Gastrocnemius medialis (tissue), 4 donors: ENCODE data around the gene KRTAP10-2. TPM values are rescaled to one million over a fixed set of nuclear protein-coding genes. Genes with fewer than 3 reads are reported as not detected.

Experiments used
- ATAC-seq, 2 donors: fragments of 150-250 bp; one replicate each; pipeline ENCODE4 v1.9.1; 2016
- DNase-seq, 2 donors: peaks; one replicate each; pipeline ENCODE4 v3.0.0-alpha.2; 2019
- H3K27ac ChIP-seq, 4 donors: fragments of 200-600 bp; sonication (generic); 1 replicate in 1 of 4; 2 replicates in 3 of 4; pipeline ENCODE4 v1.5.1; 2016 to 2018; ENCODE audit warnings: mild to moderate bottlenecking in 2 of 4, moderate library complexity in 1 of 4
- H3K27me3 ChIP-seq, 3 donors: fragments of 200-600 bp; sonication (generic) in 2 of 3; 1 replicate in 1 of 3; 2 replicates in 2 of 3; pipeline versions ENCODE4 v1.5.1 to v1.6.0; 2016 to 2019; ENCODE audit warnings: mild to moderate bottlenecking in 1 of 3, moderate library complexity in 1 of 3
- H3K36me3 ChIP-seq, 2 donors: fragments of 200-600 bp; sonication (generic) in 1 of 2; one replicate each; pipeline ENCODE4 v1.5.1; 2017 to 2018
- H3K4me1 ChIP-seq, 2 donors: fragments of 200-600 bp; sonication (generic) in 1 of 2; one replicate each; pipeline ENCODE4 v1.5.1; 2016 to 2017; ENCODE audit warnings: mild to moderate bottlenecking in 2 of 2
- H3K4me3 ChIP-seq, 4 donors: fragments of 200-600 bp; sonication (generic) in 3 of 4; 1 replicate in 1 of 4; 2 replicates in 3 of 4; pipeline ENCODE4 v1.5.1; 2016 to 2019; ENCODE audit warnings: mild to moderate bottlenecking in 2 of 4
- H3K9me3 ChIP-seq, 3 donors: fragments of 200-600 bp; sonication (generic) in 2 of 3; 1 replicate in 1 of 3; 2 replicates in 2 of 3; pipeline ENCODE4 v1.5.1; 2016 to 2019
- POLR2A ChIP-seq, 2 donors: fragments of 450-650 bp; IDR thresholded peaks; one replicate each; pipeline ENCODE4 v1.6.1; 2017; ENCODE audit warnings: antibody characterized with exemption in 2 of 2, mild to moderate bottlenecking in 2 of 2, moderate library complexity in 2 of 2
- in situ Hi-C, 4 donors: fragments of 200-750 bp; cut with MboI; loops; one replicate each; pipeline versions ENCODE4 v1.15.0 to v1.8.0; 2017; ENCODE audit warnings: low sequenced_read_pairs in 4 of 4
- intact Hi-C: fragments of 100-400 bp; cut with DNase I; formaldehyde crosslinking; loops from one replicate; pipeline ENCODE4 v1.15.1; 2023; ENCODE audit warnings: low total_unique reads
- total RNA-seq, 4 donors: library from RNA; depleted of rRNA; stranded (reverse); fragments of >200 nt; gene quantifications; one replicate each; pipeline versions ENCODE4 v1.1.0 to v1.2.3, GENCODE V29; 2016
- TF ChIP-seq, protein P1 (sequence below), 5 experiments: fragments of 450-650 bp in 3 of 5; fragments of 200-600 bp in 2 of 5; sonication (generic) in 2 of 5; IDR thresholded peaks in 4 of 5; conservative IDR thresholded peaks in 1 of 5; 1 replicate in 4 of 5; 2 replicates in 1 of 5; pipeline ENCODE4 v1.5.1; 2016 to 2019; ENCODE audit warnings: antibody characterized with exemption in 5 of 5, mild to moderate bottlenecking in 3 of 5, moderate library complexity in 3 of 5

Gene KRTAP10-2
- total RNA-seq, 4 donors from 2014 or later, result not detected

DNA sequence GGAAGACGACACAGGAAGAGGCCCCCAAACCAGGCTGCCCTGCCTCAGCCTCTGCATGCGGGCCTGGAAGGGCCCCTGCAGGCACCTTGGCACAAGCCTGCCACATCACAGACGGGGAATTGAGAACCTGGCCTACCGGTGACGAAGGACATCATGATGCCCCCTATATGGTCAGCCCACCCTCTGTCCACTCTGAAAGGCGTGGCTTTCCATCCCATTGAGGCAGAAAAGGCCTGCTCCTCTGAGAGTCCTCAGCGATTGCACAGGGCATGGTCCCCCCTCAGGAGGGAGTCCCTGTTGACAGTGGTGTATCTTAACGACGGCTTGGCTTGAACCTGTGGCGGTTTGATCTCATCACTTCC is 22.7 kb downstream of the KRTAP10-2 start:
- DNase-seq (no peak), ATAC-seq (no peak)
- Histone ChIP-seq H3K27ac (no peak overlapping the region), H3K4me1 (no peaks in the 10 kb centered on the region), H3K9me3 (no peaks in the 10 kb centered on the region), H3K4me3 (no peak overlapping the region), H3K27me3 (peaks cover 0 to 13% (median 12%) of the 10 kb centered on the region in 3 donors), H3K36me3 (no peaks in the 10 kb centered on the region)
- in situ Hi-C loops, result no loop called here
- intact Hi-C loops, result no loop called here
- TF ChIP-seq, protein P1, sequence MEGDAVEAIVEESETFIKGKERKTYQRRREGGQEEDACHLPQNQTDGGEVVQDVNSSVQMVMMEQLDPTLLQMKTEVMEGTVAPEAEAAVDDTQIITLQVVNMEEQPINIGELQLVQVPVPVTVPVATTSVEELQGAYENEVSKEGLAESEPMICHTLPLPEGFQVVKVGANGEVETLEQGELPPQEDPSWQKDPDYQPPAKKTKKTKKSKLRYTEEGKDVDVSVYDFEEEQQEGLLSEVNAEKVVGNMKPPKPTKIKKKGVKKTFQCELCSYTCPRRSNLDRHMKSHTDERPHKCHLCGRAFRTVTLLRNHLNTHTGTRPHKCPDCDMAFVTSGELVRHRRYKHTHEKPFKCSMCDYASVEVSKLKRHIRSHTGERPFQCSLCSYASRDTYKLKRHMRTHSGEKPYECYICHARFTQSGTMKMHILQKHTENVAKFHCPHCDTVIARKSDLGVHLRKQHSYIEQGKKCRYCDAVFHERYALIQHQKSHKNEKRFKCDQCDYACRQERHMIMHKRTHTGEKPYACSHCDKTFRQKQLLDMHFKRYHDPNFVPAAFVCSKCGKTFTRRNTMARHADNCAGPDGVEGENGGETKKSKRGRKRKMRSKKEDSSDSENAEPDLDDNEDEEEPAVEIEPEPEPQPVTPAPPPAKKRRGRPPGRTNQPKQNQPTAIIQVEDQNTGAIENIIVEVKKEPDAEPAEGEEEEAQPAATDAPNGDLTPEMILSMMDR (IDR thresholded peaks at IDR 0.05 in 4 of 5, conservative IDR thresholded peaks at IDR 0.05 in 1 of 5), result no peak
- no peak for TF ChIP-seq POLR2A (IDR thresholded peaks at IDR 0.05)

GRCh38 chr21:44527983-44528633 is 23.2 kb downstream of the KRTAP10-2 start:
- ATAC-seq, result no peak
- no peak for DNase-seq
- in situ Hi-C loops, result no loop called here

DNA sequence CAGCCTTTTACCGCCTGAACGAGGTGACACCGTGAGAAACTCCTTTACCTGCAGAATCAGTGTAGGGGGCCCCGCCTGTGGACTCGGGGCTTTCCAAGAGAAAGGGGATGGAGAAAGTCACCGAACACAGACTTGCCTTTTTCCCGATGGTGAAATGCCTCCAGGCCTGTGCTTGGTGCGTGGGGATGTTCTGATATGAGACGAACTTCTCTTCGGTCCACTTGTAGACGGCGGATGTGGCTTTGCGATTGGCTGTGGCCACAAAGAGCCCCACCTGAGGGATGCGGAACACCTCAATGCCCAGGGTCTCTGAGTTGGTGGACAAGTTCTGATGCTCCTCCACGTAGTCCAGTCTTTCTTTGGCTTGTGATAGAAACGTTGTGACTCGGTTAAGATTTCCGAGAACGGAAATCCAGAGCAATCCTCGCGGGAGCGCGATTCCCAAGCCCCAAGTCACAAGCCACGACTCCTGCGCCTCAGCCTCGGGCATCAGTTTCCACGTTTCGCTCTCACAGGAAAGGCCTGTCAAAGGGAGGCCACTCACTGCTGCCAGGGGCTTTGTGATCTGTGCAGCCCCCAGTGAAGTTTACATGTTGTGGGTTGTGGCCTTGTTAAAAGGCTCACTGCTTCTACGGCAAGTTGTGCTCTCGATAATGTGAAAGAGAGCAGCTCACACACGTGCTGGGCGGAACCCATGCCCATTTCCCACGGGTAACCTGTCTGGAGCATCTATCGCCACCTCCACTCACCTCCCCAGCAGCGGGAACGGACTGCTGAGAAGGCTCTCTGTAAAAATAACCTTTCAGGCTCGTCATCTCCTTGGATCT is 23.9 kb downstream of the KRTAP10-2 start:
- in situ Hi-C loops (no loop called here), intact Hi-C loops (no loop called here)
- Histone ChIP-seq H3K4me3 (no peak overlapping the region), H3K27ac (no peak overlapping the region), H3K9me3 (no peaks in the 10 kb centered on the region), H3K27me3 (peaks cover 0 to 12% (median 9%) of the 10 kb centered on the region in 3 donors), H3K4me1 (no peaks in the 10 kb centered on the region), H3K36me3 (no peaks in the 10 kb centered on the region)
- no peak for ATAC-seq
- no peak for TF ChIP-seq POLR2A (IDR thresholded peaks at IDR 0.05)
- TF ChIP-seq, protein P1 (IDR thresholded peaks at IDR 0.05 in 4 of 5, conservative IDR thresholded peaks at IDR 0.05 in 1 of 5), result no peak
- DNase-seq, result no peak

More at GRCh38 chr21:44527983-44528633, 23.2 kb downstream of the KRTAP10-2 start:
- no peaks in the 10 kb centered on the region for H3K9me3 ChIP-seq
- H3K27me3 ChIP-seq, result peaks cover 0 to 13% (median 12%) of the 10 kb centered on the region in 3 donors
- TF ChIP-seq POLR2A (IDR thresholded peaks at IDR 0.05), result no peak
- TF ChIP-seq, protein P1 (IDR thresholded peaks at IDR 0.05 in 4 of 5, conservative IDR thresholded peaks at IDR 0.05 in 1 of 5), result no peak
- H3K36me3 ChIP-seq, result no peaks in the 10 kb centered on the region
- H3K27ac ChIP-seq, result no peak overlapping the region
- H3K4me1 ChIP-seq, result no peaks in the 10 kb centered on the region
- no peak overlapping the region for H3K4me3 ChIP-seq
- intact Hi-C loops, result no loop called here

- DNase-seq (no peak), ATAC-seq (no peak)
- H3K4me3 ChIP-seq, result no peak overlapping the region
- TF ChIP-seq, protein P1 (IDR thresholded peaks at IDR 0.05 in 4 of 5, conservative IDR thresholded peaks at IDR 0.05 in 1 of 5), result no peak
- TF ChIP-seq POLR2A (IDR thresholded peaks at IDR 0.05), result no peak
- H3K4me1 ChIP-seq, result no peaks in the 10 kb centered on the region
- H3K27me3 ChIP-seq, result peaks cover 0 to 6% (median 0%) of the 10 kb centered on the region in 3 donors
- in situ Hi-C loops, result no loop called here
- no peak overlapping the region for H3K27ac ChIP-seq
- H3K36me3 ChIP-seq, result no peaks in the 10 kb centered on the region
- H3K9me3 ChIP-seq, result no peaks in the 10 kb centered on the region
- intact Hi-C loops, result no loop called here
These were observed 25.0 kb downstream of the KRTAP10-2 start for GRCh38 chr21:44526096-44526997.
